OCI-LY1 (cell line): Measurements from ENCODE around the gene LCE2A.

Experiments used
- H2AFZ ChIP-seq: fragments of 200-600 bp; sonication (generic), shearing (Covaris generic); 2 replicates; pipeline ENCODE4 v1.6.0; 2014; ENCODE audit warnings: antibody characterized with exemption, mild to moderate bottlenecking, low read length
- H3F3A ChIP-seq: fragments of 200-600 bp; sonication (generic), shearing (Covaris generic); 2 replicates; pipeline ENCODE4 v1.6.0; 2014; ENCODE audit warnings: mild to moderate bottlenecking, antibody characterized with exemption, low read length, moderate library complexity; ENCODE audit not compliant: insufficient read depth
- H3K27ac ChIP-seq: fragments of 200-600 bp; sonication (generic); 2 replicates; pipeline ENCODE4 v1.5.1; 2014; ENCODE audit warnings: low read length, mixed run types, mild to moderate bottlenecking, low read depth; ENCODE audit not compliant: poor library complexity, severe bottlenecking
- H3K27me3 ChIP-seq: fragments of 200-600 bp; sonication (generic); 2 replicates; pipeline ENCODE4 v1.6.0; 2014; ENCODE audit warnings: antibody characterized with exemption, mild to moderate bottlenecking, low read length, moderate library complexity; ENCODE audit not compliant: insufficient read depth
- H3K36me3 ChIP-seq: fragments of 200-600 bp; sonication (generic); 2 replicates; pipeline ENCODE4 v1.6.1; 2014; ENCODE audit warnings: mild to moderate bottlenecking, antibody characterized with exemption, low read length, moderate library complexity, mixed read lengths; ENCODE audit not compliant: insufficient read depth
- H3K4me1 ChIP-seq: fragments of 200-600 bp; sonication (generic); 2 replicates; pipeline ENCODE4 v1.5.1; 2014; ENCODE audit warnings: mild to moderate bottlenecking, low read length, moderate library complexity; ENCODE audit not compliant: insufficient read depth, severe bottlenecking
- H3K4me2 ChIP-seq: fragments of 200-600 bp; sonication (generic), shearing (Covaris generic); 2 replicates; pipeline ENCODE4 v1.6.1; 2014; ENCODE audit warnings: low read length
- H3K4me3 ChIP-seq: fragments of 200-600 bp; sonication (generic); 2 replicates; pipeline ENCODE4 v1.5.1; 2014; ENCODE audit warnings: low read length, low read depth, mild to moderate bottlenecking, mixed read lengths; ENCODE audit not compliant: poor library complexity, severe bottlenecking
- H3K79me2 ChIP-seq: fragments of 200-600 bp; shearing (Covaris generic); 2 replicates; pipeline ENCODE4 v1.6.1; 2016; ENCODE audit warnings: mixed run types, low read length, mixed read lengths; ENCODE audit not compliant: insufficient read depth
- H3K9ac ChIP-seq: fragments of 200-600 bp; sonication (generic), shearing (Covaris generic); 2 replicates; pipeline ENCODE4 v1.6.1; 2014; ENCODE audit warnings: mild to moderate bottlenecking, low read length, mixed read lengths
- H3K9me2 ChIP-seq: fragments of 200-600 bp; sonication (generic), shearing (Covaris generic); 2 replicates; pipeline ENCODE4 v1.6.1; 2014; ENCODE audit warnings: low read depth, mild to moderate bottlenecking, low read length, mixed read lengths
- H3K9me3 ChIP-seq: fragments of 200-600 bp; shearing (Covaris generic); 2 replicates; pipeline ENCODE4 v1.6.1; 2014; ENCODE audit warnings: low read length, mixed read lengths
- H4K20me1 ChIP-seq: fragments of 200-600 bp; sonication (generic), shearing (Covaris generic); 2 replicates; pipeline ENCODE4 v1.6.0; 2016; ENCODE audit warnings: mild to moderate bottlenecking, low read length; ENCODE audit not compliant: insufficient read depth
- EZH2 ChIP-seq: fragments of 200-600 bp; sonication (generic), shearing (Covaris generic); IDR thresholded peaks from 2 replicates; pipeline ENCODE4 v1.8.0; 2017; ENCODE audit warnings: borderline replicate concordance, mixed run types, mild to moderate bottlenecking, antibody characterized with exemption, low read length, moderate library complexity, mixed read lengths
- TF ChIP-seq, protein P1 (sequence below): fragments of 200-600 bp; sonication (generic), shearing (Covaris generic); IDR thresholded peaks from 2 replicates; pipeline ENCODE4 v1.5.1; 2017; ENCODE audit warnings: mild to moderate bottlenecking, antibody characterized with exemption, low read length, moderate library complexity, mixed read lengths

Gene LCE2A

DNA sequence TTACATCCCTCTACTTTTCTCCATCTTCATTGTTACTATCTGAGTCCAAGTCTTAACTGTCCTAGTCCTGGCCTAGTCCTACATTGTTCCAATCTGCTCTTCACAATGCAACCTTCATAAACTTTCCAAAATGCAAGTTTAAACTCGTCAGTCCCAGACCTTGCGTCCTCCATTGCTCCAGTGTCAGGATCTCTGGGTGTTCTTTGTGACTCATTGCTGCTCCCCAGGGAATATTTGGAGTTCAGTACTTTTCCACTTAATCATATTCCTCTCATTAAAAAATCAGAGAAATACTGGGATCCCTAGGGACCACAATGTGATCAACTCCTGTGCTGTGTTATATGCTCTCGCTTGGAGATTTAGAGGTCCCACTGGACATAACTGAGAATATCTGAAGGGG is 41.7 kb downstream of the LCE2A start:
- Histone ChIP-seq H3K4me2 (no peak overlapping the region), H3K36me3 (no peaks in the 10 kb centered on the region), H3K79me2 (no peaks in the 10 kb centered on the region), H3K27me3 (no peaks in the 10 kb centered on the region), H3F3A (no peaks in the 10 kb centered on the region), H3K4me3 (no peak overlapping the region), H3K9me2 (no peaks in the 10 kb centered on the region), H3K27ac (no peak overlapping the region), H2AFZ (no peak overlapping the region), H4K20me1 (no peaks in the 10 kb centered on the region), H3K4me1 (no peaks in the 10 kb centered on the region), H3K9me3 (no peaks in the 10 kb centered on the region), H3K9ac (no peak overlapping the region)
- no peak for TF ChIP-seq EZH2
- TF ChIP-seq, protein P1, sequence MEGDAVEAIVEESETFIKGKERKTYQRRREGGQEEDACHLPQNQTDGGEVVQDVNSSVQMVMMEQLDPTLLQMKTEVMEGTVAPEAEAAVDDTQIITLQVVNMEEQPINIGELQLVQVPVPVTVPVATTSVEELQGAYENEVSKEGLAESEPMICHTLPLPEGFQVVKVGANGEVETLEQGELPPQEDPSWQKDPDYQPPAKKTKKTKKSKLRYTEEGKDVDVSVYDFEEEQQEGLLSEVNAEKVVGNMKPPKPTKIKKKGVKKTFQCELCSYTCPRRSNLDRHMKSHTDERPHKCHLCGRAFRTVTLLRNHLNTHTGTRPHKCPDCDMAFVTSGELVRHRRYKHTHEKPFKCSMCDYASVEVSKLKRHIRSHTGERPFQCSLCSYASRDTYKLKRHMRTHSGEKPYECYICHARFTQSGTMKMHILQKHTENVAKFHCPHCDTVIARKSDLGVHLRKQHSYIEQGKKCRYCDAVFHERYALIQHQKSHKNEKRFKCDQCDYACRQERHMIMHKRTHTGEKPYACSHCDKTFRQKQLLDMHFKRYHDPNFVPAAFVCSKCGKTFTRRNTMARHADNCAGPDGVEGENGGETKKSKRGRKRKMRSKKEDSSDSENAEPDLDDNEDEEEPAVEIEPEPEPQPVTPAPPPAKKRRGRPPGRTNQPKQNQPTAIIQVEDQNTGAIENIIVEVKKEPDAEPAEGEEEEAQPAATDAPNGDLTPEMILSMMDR: no peak

DNA sequence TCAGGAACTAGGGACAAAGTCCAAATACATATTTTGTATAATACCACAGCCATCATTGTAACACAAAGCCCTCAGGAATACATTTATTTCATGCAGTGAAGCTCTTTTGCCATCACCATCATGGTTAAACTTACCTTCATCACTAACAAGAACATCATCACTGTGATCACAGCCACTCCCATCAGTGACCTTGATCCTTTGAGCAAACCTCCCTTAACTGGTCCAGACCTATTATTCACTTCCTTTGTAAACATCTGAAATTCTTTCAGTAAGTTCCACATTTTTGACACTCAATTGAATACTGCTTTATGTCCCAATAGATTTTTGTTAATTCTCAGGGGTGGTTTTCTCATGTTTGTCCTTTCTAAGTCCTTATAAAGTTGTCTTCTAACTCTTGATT is 43.5 kb downstream of the LCE2A start:
- Histone ChIP-seq H4K20me1 (no peaks in the 10 kb centered on the region), H3K36me3 (no peaks in the 10 kb centered on the region), H3K9me2 (no peaks in the 10 kb centered on the region), H3K4me3 (no peak overlapping the region), H3K4me1 (no peaks in the 10 kb centered on the region), H3K4me2 (no peak overlapping the region), H3K79me2 (no peaks in the 10 kb centered on the region), H3K9me3 (no peaks in the 10 kb centered on the region), H3K9ac (no peak overlapping the region), H3F3A (no peaks in the 10 kb centered on the region), H2AFZ (no peak overlapping the region), H3K27ac (no peak overlapping the region), H3K27me3 (no peaks in the 10 kb centered on the region)
- TF ChIP-seq, protein P1: no peak
- TF ChIP-seq EZH2: no peak

DNA sequence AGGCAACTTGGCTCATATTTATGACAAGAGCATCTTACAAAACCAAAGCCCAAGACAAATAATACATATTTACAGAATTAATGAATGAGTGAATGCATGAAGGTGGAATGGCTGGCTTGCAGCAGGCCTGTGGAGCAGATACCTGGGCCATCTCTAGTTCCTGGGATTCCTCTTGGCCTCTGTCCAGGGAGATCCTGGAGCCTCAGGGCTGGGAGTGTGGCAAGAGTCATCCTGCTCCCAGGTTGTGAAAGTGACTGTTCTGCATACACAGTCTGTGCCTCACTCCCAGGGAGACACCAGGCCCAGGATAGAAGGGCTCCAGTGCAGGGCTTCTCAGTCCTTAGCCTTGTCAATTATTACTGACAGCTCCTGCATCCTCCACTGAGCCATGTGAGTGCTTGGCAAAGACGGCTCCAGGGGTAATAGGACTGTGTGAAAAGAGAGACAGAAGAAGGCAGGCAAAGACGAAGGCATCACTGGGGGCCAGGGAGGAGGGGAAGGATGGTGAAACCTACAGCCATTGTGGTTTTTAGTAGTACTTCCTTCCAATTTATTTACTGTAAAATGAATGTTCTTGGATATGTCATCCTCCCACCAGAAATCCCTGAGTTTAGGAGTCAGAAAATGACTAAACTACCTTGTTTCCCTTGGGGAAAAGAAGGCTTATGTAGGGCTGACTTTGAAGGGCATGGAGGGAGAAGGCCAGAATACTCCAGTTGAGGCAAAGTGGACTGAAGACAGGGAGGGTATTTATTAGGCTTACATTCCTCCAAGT is 45.4 kb downstream of the LCE2A start:
- Histone ChIP-seq H3K4me2 (no peak overlapping the region), H3F3A (no peaks in the 10 kb centered on the region), H3K4me1 (no peaks in the 10 kb centered on the region), H2AFZ (no peak overlapping the region), H3K9ac (no peak overlapping the region), H3K79me2 (no peaks in the 10 kb centered on the region), H3K9me2 (no peaks in the 10 kb centered on the region), H3K36me3 (no peaks in the 10 kb centered on the region), H3K27me3 (no peaks in the 10 kb centered on the region), H4K20me1 (no peaks in the 10 kb centered on the region), H3K4me3 (no peak overlapping the region), H3K9me3 (no peaks in the 10 kb centered on the region), H3K27ac (no peak overlapping the region)
- no peak for TF ChIP-seq EZH2
- TF ChIP-seq, protein P1: no peak
